Superior temporal gyrus (tissue), 1 donor: Measurements from ENCODE around the gene NDUFB4.
"Not testable (repeated sequence)": the region's sequence is repeated elsewhere in the genome, so short reads cannot be mapped to it uniquely, and the experiment has no call there.

Source experiments
- DNase-seq: peaks from one replicate; pipeline ENCODE4 v3.0.0-alpha.2; 2016; ENCODE audit errors: extremely low spot score

The NDUFB4 gene

DNA sequence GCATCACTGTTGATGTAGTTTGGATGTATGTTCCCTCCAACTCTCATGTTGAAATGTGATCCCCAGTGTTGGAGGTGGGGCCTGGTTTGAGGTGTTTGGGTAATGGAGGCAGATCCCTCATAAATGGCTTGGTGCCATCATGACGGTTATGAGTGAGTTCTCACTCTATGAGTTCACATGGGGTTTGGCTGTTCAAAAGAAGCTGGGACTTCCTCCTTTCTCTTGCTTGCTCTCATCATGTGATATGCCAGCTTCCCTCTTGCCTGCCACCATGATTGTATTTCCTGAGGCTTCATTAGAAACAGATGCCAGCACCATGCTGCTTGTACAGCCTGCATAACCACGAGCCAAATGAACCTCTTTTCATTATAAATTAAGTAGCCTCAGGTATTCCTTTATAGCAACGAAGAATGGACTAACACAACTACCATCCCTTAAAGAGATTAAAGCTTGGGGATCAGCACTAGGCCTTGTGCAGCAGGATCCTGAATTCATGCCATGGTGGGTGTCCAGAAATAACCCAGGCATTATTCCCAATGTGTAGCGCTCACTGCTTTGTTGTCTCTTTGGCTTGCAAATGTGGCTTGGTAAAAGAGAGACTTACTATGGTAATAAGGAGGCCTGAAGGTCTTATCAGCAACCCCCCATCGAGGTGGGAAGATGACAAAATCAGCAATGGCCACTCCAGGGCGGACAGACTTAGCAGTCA lies 41.9 kb downstream of the NDUFB4 start:
- no peak for DNase-seq

DNA sequence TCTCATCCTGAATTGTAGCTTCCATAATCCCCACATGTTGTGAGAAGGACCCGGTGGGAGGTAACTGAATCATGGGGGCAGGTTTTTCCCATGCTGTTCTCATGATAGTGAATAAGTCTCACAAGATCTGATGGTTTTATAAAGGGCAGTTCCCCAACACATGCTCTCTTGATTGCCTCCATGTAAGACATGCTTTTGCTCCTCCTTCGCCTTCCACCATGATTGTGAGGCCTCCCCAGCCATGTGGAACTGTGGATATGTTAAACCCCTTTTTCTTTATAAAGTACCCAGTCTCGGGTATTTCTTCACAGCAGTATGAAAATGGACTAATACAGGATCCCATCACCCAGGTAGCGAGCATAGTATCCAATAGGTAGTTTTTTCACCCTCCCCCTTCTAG lies 42.7 kb downstream of the NDUFB4 start:
- not testable (repeated sequence) for DNase-seq

DNA sequence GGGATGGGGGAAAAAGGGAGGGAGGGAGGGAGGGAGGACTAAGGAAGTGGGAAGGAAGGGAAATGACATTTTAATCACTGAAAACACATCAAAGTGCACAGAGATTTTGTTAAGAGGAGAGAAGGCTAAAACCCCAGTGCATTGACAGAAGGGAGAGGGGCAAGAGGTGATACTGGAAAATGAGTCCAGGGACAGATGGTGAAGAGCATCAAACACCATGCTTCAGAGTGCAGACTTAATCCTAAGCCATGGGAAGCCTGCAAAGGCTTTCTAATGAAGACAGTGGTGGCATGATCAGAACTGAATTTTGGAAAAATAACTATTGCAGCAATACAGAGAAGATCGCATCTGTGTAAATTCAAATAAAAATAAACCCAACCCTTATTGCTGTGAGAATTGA lies 44.1 kb downstream of the NDUFB4 start:
- DNase-seq: no peak

DNA sequence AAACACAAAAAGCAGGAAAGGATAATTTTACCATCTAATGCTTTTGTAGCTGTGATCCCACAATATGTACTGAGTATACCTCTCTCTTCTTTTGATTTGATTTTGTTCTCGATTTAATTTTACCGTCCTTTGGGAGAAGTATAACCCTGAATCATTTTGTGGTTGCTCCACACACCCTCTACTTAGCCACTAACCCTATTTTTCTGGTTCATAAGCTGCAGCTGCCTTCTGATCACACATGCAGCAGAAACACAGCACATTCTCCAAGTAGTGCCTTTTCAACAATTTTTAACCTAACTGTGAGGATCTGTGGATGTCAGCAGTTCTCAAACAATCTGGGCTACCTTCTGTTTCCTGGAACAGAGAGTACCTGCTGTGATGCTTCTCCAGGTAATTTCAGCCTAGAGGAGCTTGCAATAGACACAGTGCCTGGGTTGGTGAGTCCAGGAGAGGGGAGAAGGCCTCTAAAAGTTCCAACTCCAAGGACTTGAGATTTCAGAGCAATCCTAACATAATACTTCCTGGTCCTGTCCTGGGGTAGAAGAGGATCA lies 45.6 kb downstream of the NDUFB4 start:
- DNase-seq: peak; percentile 29

DNA sequence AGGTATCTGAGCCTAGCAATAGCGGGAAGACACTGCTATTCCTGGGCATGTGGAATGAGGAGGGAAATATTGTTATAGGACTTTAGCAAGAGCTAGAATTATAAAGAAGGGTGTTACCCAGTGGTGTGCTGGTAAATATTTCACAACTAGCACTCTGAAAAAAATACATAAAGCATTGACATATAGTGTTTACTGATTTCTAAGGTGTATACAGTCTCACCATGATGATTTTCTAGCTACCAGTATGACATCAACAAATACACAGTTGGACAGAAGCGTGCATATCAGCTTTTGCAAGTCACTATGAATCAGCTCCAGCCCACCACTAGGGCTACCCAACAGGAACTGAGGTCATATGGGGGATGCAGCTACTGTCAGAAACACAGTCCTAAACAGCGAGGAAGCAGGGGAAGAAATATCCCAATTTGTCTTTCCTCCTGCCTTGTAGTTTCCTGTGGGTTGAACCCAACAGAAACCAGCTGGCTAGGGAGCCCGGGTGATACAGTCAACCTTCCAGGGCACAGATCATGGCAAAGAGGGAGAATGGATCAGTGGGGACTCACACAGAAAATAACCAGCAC lies 46.3 kb downstream of the NDUFB4 start:
- DNase-seq: no peak

DNA sequence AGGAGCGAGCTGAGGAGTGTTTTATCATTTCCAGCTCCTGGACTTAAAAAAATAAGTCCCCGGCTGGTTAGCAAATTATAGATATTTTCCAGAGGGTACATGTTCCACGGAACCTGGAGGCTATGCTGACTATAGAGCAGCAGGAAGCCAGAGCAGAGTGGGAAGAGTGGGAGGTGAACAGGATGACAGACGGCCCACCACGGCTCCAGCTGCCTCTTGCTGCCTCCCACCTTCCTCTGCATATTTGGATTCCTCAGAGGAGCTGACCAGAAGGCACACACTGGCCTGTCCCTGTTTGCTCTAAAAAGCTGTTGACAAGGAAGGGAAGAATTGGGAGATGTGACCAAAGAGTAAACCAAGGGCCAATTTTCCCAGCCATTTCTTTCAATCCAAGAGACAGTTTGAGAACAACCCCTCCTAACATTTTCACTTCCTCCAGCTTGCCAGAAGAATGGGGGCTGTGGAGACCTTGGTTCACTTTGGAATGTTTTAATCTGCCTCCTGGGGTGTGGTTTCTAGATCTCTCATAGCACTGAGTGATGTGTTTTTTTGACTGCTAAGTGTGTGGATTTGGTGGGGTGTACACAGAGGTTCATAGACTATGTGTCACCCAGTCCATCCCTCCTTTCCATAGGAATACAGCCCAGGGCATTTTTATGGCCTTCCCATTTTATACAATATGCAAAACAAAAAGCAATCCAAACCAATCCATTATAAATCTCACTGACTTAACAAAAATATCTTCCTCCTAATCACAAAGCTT lies 49.1 kb downstream of the NDUFB4 start:
- DNase-seq: peak; percentile 49

DNA sequence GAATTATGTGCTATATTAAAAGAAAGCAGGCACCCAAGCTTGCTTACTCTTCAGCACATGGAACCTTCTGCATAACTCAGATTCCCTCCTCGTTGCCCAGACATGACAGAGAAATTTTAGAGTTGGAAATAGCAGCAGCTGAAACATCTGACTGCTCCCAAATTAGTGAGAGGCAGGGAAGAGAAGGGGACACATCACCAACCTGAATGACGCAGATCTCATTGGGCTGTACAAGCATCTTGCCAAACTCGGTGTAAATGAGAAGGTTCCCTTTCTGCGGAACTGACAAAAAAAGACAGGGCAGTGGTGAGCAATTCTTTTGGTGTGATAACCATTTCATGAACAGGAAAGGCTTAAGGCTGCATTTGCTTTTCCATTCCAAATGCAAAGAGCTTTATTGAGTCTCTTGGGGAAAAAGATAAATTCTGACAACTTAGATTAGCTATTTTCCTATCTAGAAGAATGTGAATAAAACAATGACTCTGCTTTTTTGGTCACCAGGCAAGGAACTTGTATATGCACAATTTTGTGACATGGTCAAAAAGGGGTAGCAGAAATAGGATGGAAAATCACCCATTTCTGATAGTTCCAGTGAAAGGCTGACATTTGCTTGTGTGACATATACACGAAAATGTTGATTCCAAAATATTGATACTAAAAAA lies 50.8 kb downstream of the NDUFB4 start:
- DNase-seq: peak; percentile 79

DNA sequence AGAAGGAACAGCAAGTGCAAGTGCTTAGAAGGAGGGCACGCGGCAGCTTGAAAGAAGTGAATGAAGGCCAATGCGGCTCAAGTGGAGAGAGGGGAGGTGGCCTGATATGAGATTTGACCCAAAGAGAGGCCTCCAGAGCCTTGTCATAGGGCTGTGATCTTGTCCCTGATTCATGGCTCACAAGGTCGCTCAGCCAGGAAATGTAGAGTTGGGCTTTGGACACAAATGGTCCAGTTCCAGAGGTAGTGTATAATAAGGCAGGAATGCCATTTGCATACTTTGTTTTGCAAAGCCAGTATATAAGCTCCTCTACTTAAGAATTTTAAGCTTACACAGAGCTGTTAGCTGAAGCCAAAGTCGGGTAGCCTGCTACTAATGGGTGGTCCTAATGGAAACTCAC lies 52.2 kb downstream of the NDUFB4 start:
- no peak for DNase-seq

DNA sequence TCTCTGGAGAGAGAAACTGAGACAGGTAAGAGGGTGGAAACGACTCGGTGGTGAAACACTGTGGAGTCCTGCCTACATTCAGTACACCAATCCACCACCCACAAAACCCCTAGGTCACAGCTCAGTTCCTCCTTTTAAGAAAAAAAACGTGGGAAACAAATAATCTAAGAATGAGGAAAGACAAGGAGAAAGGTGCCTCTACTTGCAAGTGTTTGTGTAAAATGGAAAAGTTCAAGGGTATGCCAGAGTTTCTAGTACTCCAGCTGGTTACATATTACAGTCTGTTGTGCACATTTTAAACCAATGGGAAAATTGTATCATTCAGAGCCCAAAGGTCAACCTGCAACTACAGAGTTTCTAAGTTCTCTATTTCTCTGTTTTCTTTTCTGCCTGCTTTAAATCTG lies 53.7 kb downstream of the NDUFB4 start:
- DNase-seq: no peak

DNA sequence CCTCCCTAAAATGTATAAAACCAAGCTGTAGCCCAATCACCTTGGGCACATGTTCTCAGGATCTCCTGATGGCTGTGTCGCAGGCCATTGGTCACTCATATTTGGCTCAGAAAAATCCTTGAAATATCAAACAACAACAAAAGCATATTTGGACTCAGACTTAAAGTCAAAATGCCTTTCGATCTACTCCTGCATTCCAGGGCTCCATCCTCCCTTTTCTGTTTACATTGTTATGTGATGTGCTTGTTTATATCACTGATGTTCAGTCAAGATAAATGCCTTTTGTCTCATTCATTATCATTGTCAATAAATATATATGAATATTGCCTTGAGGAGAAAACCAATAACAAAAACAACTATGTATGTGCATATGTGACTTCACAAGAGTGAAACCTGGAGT lies 54.2 kb downstream of the NDUFB4 start:
- no peak for DNase-seq
